SU-DHL-6 (cell line): ENCODE data around the gene SULT1C4.

Experiments used
- H2AFZ ChIP-seq: fragments of 200-600 bp; sonication (generic); 2 replicates; pipeline ENCODE4 v1.6.1; 2014; ENCODE audit warnings: low read depth, mild to moderate bottlenecking, moderate library complexity, mixed read lengths, antibody characterized with exemption, low read length; ENCODE audit not compliant: severe bottlenecking
- H3F3A ChIP-seq: fragments of 200-600 bp; shearing (Covaris generic); 2 replicates; pipeline ENCODE4 v1.6.0; 2016; ENCODE audit warnings: antibody characterized with exemption, mild to moderate bottlenecking; ENCODE audit not compliant: insufficient read depth
- H3K27ac ChIP-seq: fragments of 200-600 bp; sonication (generic); 2 replicates; pipeline ENCODE4 v1.5.1; 2016; ENCODE audit warnings: low read depth, mild to moderate bottlenecking, low read length, moderate library complexity, mixed read lengths
- H3K27me3 ChIP-seq: fragments of 200-600 bp; sonication (generic), shearing (Covaris generic); 2 replicates; pipeline ENCODE4 v1.6.0; 2014; ENCODE audit warnings: mild to moderate bottlenecking, low read length
- H3K36me3 ChIP-seq: fragments of 200-600 bp; sonication (generic); 2 replicates; pipeline ENCODE4 v1.6.1; 2014; ENCODE audit warnings: mild to moderate bottlenecking, low read length, mixed read lengths
- H3K4me2 ChIP-seq: fragments of 300-600, 200-600 bp; shearing (Covaris generic), sonication (generic); 2 replicates; pipeline ENCODE4 v1.6.0; 2014; ENCODE audit warnings: low read length, low read depth, mild to moderate bottlenecking; ENCODE audit not compliant: poor library complexity, severe bottlenecking
- H3K4me3 ChIP-seq: fragments of 200-600 bp; sonication (generic); 2 replicates; pipeline ENCODE4 v1.5.1; 2014; ENCODE audit warnings: antibody characterized with exemption, low read length, mild to moderate bottlenecking, mixed read lengths; ENCODE audit not compliant: insufficient read depth, poor library complexity, severe bottlenecking
- H3K79me2 ChIP-seq: fragments of 200-600 bp; sonication (generic); 2 replicates; pipeline ENCODE4 v1.6.1; 2014; ENCODE audit warnings: mild to moderate bottlenecking, low read length, moderate library complexity; ENCODE audit not compliant: insufficient read depth
- H3K9ac ChIP-seq: fragments of 200-600 bp; sonication (generic); 2 replicates; pipeline ENCODE4 v1.7.0; 2014; ENCODE audit warnings: mild to moderate bottlenecking, low read length
- H3K9me2 ChIP-seq: fragments of 200-600 bp; sonication (generic); replicated peaks from 2 replicates; pipeline ENCODE4 v1.6.1; 2014; ENCODE audit warnings: low read length; ENCODE audit not compliant: insufficient read depth
- H3K9me3 ChIP-seq: fragments of 200-600 bp; sonication (generic); 2 replicates; pipeline ENCODE4 v1.6.1; 2014; ENCODE audit warnings: low read length, mixed read lengths; ENCODE audit not compliant: insufficient read depth
- H4K20me1 ChIP-seq: fragments of 200-600 bp; sonication (generic); 2 replicates; pipeline ENCODE4 v1.6.1; 2014; ENCODE audit warnings: low read depth, mild to moderate bottlenecking, antibody characterized with exemption, low read length, moderate library complexity, mixed read lengths
- CTCF ChIP-seq: fragments of 200-600 bp; sonication (generic); IDR thresholded peaks from one replicate; pipeline ENCODE4 v1.5.1; 2017; ENCODE audit warnings: antibody characterized with exemption, mild to moderate bottlenecking, low read length, moderate library complexity; ENCODE audit not compliant: insufficient read depth, poor library complexity, severe bottlenecking
- EZH2phosphoT487 ChIP-seq: fragments of 200-600 bp; sonication (generic), shearing (Covaris generic); conservative IDR thresholded peaks from 2 replicates; pipeline ENCODE4 v1.6.1; 2018; ENCODE audit warnings: mild to moderate bottlenecking, antibody characterized with exemption, low read length, moderate library complexity, mixed read lengths

Gene SULT1C4

GRCh38 chr2:108396845-108397244 is 19.1 kb downstream of the SULT1C4 start:
- H3K36me3 ChIP-seq, result no peaks in the 10 kb centered on the region; the same call in 1 of the 2 replicates
- H3K4me3 ChIP-seq, result no peak overlapping the region
- H3K27me3 ChIP-seq, result no peaks in the 10 kb centered on the region
- H3K9me3 ChIP-seq, result peaks cover 13% of the 10 kb centered on the region
- H3K79me2 ChIP-seq, result no peaks in the 10 kb centered on the region
- H3K9ac ChIP-seq, result no peak overlapping the region
- no peak overlapping the region for H3K4me2 ChIP-seq
- no peaks in the 10 kb centered on the region for H4K20me1 ChIP-seq
- H3K9me2 ChIP-seq, result no peaks in the 10 kb centered on the region
- H3F3A ChIP-seq, result no peaks in the 10 kb centered on the region
- TF ChIP-seq CTCF (peak; percentile 34), EZH2phosphoT487 (no peak)
- no peak overlapping the region for H3K27ac ChIP-seq
- H2AFZ ChIP-seq, result no peak overlapping the region

GRCh38 chr2:108399479-108399878 is 21.7 kb downstream of the SULT1C4 start:
- H3K9me2 ChIP-seq, result no peaks in the 10 kb centered on the region
- no peaks in the 10 kb centered on the region for H3K27me3 ChIP-seq
- H2AFZ ChIP-seq, result no peak overlapping the region
- H3K79me2 ChIP-seq, result no peaks in the 10 kb centered on the region
- no peak overlapping the region for H3K27ac ChIP-seq
- H3F3A ChIP-seq, result no peaks in the 10 kb centered on the region
- TF ChIP-seq EZH2phosphoT487 (no peak), CTCF (no peak)
- H3K9me3 ChIP-seq, result peaks cover 13% of the 10 kb centered on the region
- no peak overlapping the region for H3K4me3 ChIP-seq
- H3K9ac ChIP-seq, result no peak overlapping the region
- no peaks in the 10 kb centered on the region for H3K36me3 ChIP-seq
- H3K4me2 ChIP-seq, result no peak overlapping the region
- H4K20me1 ChIP-seq, result no peaks in the 10 kb centered on the region

- Histone ChIP-seq H3K4me2 (no peak overlapping the region), H4K20me1 (no peaks in the 10 kb centered on the region), H3K36me3 (no peaks in the 10 kb centered on the region), H2AFZ (no peak overlapping the region), H3K27me3 (no peaks in the 10 kb centered on the region), H3K9me2 (no peaks in the 10 kb centered on the region), H3K27ac (no peak overlapping the region), H3K9ac (no peak overlapping the region), H3K79me2 (no peaks in the 10 kb centered on the region), H3F3A (no peaks in the 10 kb centered on the region), H3K4me3 (no peak overlapping the region), H3K9me3 (peaks cover 13% of the 10 kb centered on the region)
- TF ChIP-seq CTCF, result no peak
- no peak for TF ChIP-seq EZH2phosphoT487
Measured at GRCh38 chr2:108401800-108402199, 24.0 kb downstream of the SULT1C4 start.

- H3K9ac ChIP-seq, result no peak overlapping the region
- no peaks in the 10 kb centered on the region for H3K27me3 ChIP-seq
- no peaks in the 10 kb centered on the region for H3K9me2 ChIP-seq
- no peaks in the 10 kb centered on the region for H3F3A ChIP-seq
- no peaks in the 10 kb centered on the region for H3K36me3 ChIP-seq
- no peaks in the 10 kb centered on the region for H4K20me1 ChIP-seq
- H3K27ac ChIP-seq, result no peak overlapping the region
- H3K79me2 ChIP-seq, result no peaks in the 10 kb centered on the region
- no peak for TF ChIP-seq EZH2phosphoT487
- TF ChIP-seq CTCF, result no peak
- peaks cover 13% of the 10 kb centered on the region for H3K9me3 ChIP-seq
- H2AFZ ChIP-seq, result no peak overlapping the region
- H3K4me3 ChIP-seq, result no peak overlapping the region
- no peak overlapping the region for H3K4me2 ChIP-seq
Measured at GRCh38 chr2:108403494-108403893, 25.7 kb downstream of the SULT1C4 start.
